ENCODE results near the gene GABRE.

Gene GABRE

GRCh38 chrX:151929126-151929525, 45.4 kb downstream of the GABRE start:
- no peak for TF ChIP-seq CTCF (IDR thresholded peaks at IDR 0.05)
- Histone ChIP-seq H3K4me2 (ENCODE audit: low read length) (no peak overlapping the region), H3K27ac (no peak overlapping the region), H3K4me1 (no peaks in the 10 kb centered on the region), H2AFZ (no peak overlapping the region), H3K79me2 (no peaks in the 10 kb centered on the region), H3K27me3 (ENCODE audit: control insufficient read depth, insufficient read depth, low read length) (no peaks in the 10 kb centered on the region), H3K9me3 (ENCODE audit: control insufficient read depth, low read length) (no peaks in the 10 kb centered on the region), H3K4me3 (ENCODE audit: low read depth, low read length) (no peak overlapping the region), H3K36me3 (ENCODE audit: control insufficient read depth, insufficient read depth, low read length) (no peaks in the 10 kb centered on the region), H3K9ac (no peak overlapping the region)

- H3K4me3 ChIP-seq (ENCODE audit: low read depth, low read length) = no peak overlapping the region
- H3K79me2 ChIP-seq = no peaks in the 10 kb centered on the region
- no peaks in the 10 kb centered on the region for H3K36me3 ChIP-seq (ENCODE audit: control insufficient read depth, insufficient read depth, low read length)
- no peak overlapping the region for H3K4me2 ChIP-seq (ENCODE audit: low read length)
- H2AFZ ChIP-seq = no peak overlapping the region
- H3K4me1 ChIP-seq = no peaks in the 10 kb centered on the region
- no peak overlapping the region for H3K27ac ChIP-seq
- no peaks in the 10 kb centered on the region for H3K27me3 ChIP-seq (ENCODE audit: control insufficient read depth, insufficient read depth, low read length)
- no peak overlapping the region for H3K9ac ChIP-seq
- H3K9me3 ChIP-seq (ENCODE audit: control insufficient read depth, low read length) = no peaks in the 10 kb centered on the region
- no peak for TF ChIP-seq CTCF (IDR thresholded peaks at IDR 0.05)
Observed at GRCh38 chrX:151923648-151924047, 50.8 kb downstream of the GABRE start.

GRCh38 chrX:151922692-151923091, 51.8 kb downstream of the GABRE start:
- Histone ChIP-seq H3K4me2 (ENCODE audit: low read length) (no peak overlapping the region), H3K36me3 (ENCODE audit: control insufficient read depth, insufficient read depth, low read length) (no peaks in the 10 kb centered on the region), H3K4me1 (no peaks in the 10 kb centered on the region), H3K9ac (no peak overlapping the region), H3K27me3 (ENCODE audit: control insufficient read depth, insufficient read depth, low read length) (no peaks in the 10 kb centered on the region), H2AFZ (no peak overlapping the region), H3K9me3 (ENCODE audit: control insufficient read depth, low read length) (no peaks in the 10 kb centered on the region), H3K27ac (no peak overlapping the region), H3K4me3 (ENCODE audit: low read depth, low read length) (no peak overlapping the region), H3K79me2 (no peaks in the 10 kb centered on the region)
- no peak for TF ChIP-seq CTCF (IDR thresholded peaks at IDR 0.05)

- Histone ChIP-seq H3K4me2 (ENCODE audit: low read length) (no peak overlapping the region), H3K27ac (no peak overlapping the region), H2AFZ (no peak overlapping the region), H3K36me3 (ENCODE audit: control insufficient read depth, insufficient read depth, low read length) (no peaks in the 10 kb centered on the region), H3K4me1 (no peaks in the 10 kb centered on the region), H3K79me2 (no peaks in the 10 kb centered on the region), H3K4me3 (ENCODE audit: low read depth, low read length) (no peak overlapping the region), H3K27me3 (ENCODE audit: control insufficient read depth, insufficient read depth, low read length) (no peaks in the 10 kb centered on the region), H3K9me3 (ENCODE audit: control insufficient read depth, low read length) (no peaks in the 10 kb centered on the region), H3K9ac (no peak overlapping the region)
- no peak for TF ChIP-seq CTCF (IDR thresholded peaks at IDR 0.05)
Observed at GRCh38 chrX:151921866-151922265, 52.6 kb downstream of the GABRE start.

GRCh38 chrX:151921292-151921691, 53.2 kb downstream of the GABRE start:
- no peak overlapping the region for H3K27ac ChIP-seq
- H3K4me2 ChIP-seq (ENCODE audit: low read length) = no peak overlapping the region
- no peaks in the 10 kb centered on the region for H3K4me1 ChIP-seq
- no peak overlapping the region for H2AFZ ChIP-seq
- TF ChIP-seq CTCF (IDR thresholded peaks at IDR 0.05) = no peak
- H3K79me2 ChIP-seq = no peaks in the 10 kb centered on the region
- H3K36me3 ChIP-seq (ENCODE audit: control insufficient read depth, insufficient read depth, low read length) = no peaks in the 10 kb centered on the region
- H3K27me3 ChIP-seq (ENCODE audit: control insufficient read depth, insufficient read depth, low read length) = no peaks in the 10 kb centered on the region
- no peaks in the 10 kb centered on the region for H3K9me3 ChIP-seq (ENCODE audit: control insufficient read depth, low read length)
- H3K4me3 ChIP-seq (ENCODE audit: low read depth, low read length) = no peak overlapping the region
- H3K9ac ChIP-seq = no peak overlapping the region

Data from parathyroid adenoma (tissue), 2 donors.